Activated CD8-positive, alpha-beta T cell treated with anti-CD3 and anti-CD28 coated beads for 36 hours (primary cell): Measurements from ENCODE around the gene WARS2. TPM values are rescaled to one million over a fixed set of nuclear protein-coding genes. Genes with fewer than 3 reads are reported as not detected.

ENCODE experiments used
- ATAC-seq: fragments of 200-7000 bp; cut with Tn5 transposase; one replicate; pipeline ENCODE4 v1.10.0; 2021; ENCODE audit warnings: mild to moderate bottlenecking, moderate library complexity
- CTCF ChIA-PET: fragments of 350-600 bp; sonication (Branson Sonifier 250); formaldehyde crosslinking; loops from one replicate; lab custom pipeline; 2021; ENCODE audit warnings: antibody characterized with exemption; lab: Charles Lee
- POLR2A ChIA-PET: fragments of 350-600 bp; sonication (Branson Sonifier 250); formaldehyde crosslinking; loops from one replicate; lab custom pipeline; 2021; ENCODE audit warnings: antibody characterized with exemption; lab: Charles Lee
- DNase-seq: peaks from one replicate; pipeline ENCODE4 v3.0.0-alpha.2; 2020
- H3K27ac Mint-ChIP-seq: one replicate; pipeline ENCODE4 v1.8.0; 2021; ENCODE audit warnings: mild to moderate bottlenecking, mixed read lengths
- H3K27me3 Mint-ChIP-seq: one replicate; pipeline ENCODE4 v1.8.0; 2021; ENCODE audit warnings: mixed read lengths
- H3K36me3 Mint-ChIP-seq: one replicate; pipeline ENCODE4 v1.8.0; 2021; ENCODE audit warnings: low read depth, mixed read lengths
- H3K4me1 Mint-ChIP-seq: one replicate; pipeline ENCODE4 v1.8.0; 2021; ENCODE audit warnings: low read depth, mixed read lengths
- H3K4me3 Mint-ChIP-seq: one replicate; pipeline ENCODE4 v1.8.0; 2021; ENCODE audit warnings: mild to moderate bottlenecking, moderate library complexity, mixed read lengths
- H3K9me3 Mint-ChIP-seq: one replicate; pipeline ENCODE4 v1.8.0; 2021; ENCODE audit warnings: mixed read lengths
- CTCF ChIP-seq: fragments of 200-600 bp; IDR thresholded peaks from one replicate; pipeline ENCODE4 v1.8.0; 2022; ENCODE audit warnings: antibody characterized with exemption, mild to moderate bottlenecking
- intact Hi-C: fragments of 100-400 bp; cut with micrococcal nuclease; formaldehyde crosslinking; loops from one replicate; pipeline ENCODE4 v1.10.0; 2022
- total RNA-seq, 2 experiments: library from RNA; stranded (reverse); gene quantifications; one replicate each; pipeline ENCODE4 v1.2.3, GENCODE V29; 2021

The WARS2 gene
- total RNA-seq, 2 experiments from 2014 or later, result 22.3 to 23.7 TPM

DNA sequence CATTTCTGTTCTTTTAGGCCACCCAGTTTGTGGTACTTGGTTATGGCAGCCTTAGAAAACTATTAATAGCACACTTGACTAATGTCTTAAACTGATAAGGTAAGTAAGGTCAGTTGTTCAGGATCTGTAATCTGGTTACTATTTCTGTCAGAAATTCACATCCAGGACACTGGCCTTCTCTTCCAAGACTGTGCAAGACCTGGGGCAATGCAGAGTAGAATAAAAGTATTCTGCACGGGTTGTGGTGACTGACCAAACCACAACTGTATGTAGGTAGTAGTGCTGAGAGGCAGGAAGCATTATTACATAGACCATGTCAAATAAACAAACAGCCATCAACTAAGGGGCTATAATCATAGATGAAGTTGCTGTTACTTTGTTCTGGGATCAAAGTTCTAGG, 46.7 kb downstream of the WARS2 start:
- peaks cover 2% of the 10 kb centered on the region for H3K4me1 Mint-ChIP-seq
- TF ChIP-seq CTCF, result no peak

DNA sequence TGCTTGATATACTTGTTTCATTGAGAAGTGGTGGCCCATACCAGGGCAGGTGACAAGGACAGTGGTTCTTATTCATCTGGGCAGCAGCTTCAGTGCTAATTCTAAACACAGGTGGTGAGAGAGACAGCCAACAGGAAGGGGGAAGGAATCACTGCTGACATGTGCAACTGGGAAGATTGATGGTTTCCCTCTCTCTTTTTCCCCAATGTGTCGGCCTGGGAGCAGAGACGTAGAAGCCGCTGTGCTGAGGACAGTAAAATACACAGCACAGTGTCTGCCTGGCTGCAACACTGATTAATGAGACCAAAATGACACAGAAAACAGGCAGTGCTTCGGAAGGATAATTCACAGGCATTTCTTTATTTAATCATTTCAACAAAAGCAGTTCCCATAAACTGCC, 48.8 kb downstream of the WARS2 start:
- H3K4me1 Mint-ChIP-seq, result no peaks in the 10 kb centered on the region
- H3K27ac Mint-ChIP-seq, result no peak overlapping the region
- intact Hi-C loops, result no loop called here
- H3K4me3 Mint-ChIP-seq, result no peak overlapping the region
- peaks cover 11% of the 10 kb centered on the region for H3K9me3 Mint-ChIP-seq
- TF ChIP-seq CTCF, result no peak
- ATAC-seq (no peak), DNase-seq (no peak)
- CTCF ChIA-PET, result no interaction called here
- POLR2A ChIA-PET, result no interaction called here
- no peaks in the 10 kb centered on the region for H3K27me3 Mint-ChIP-seq
- peaks cover 7% of the 10 kb centered on the region for H3K36me3 Mint-ChIP-seq

More for the DNA sequence above, 46.7 kb downstream of the WARS2 start:
- Mint-ChIP-seq H3K36me3 (peaks cover 7% of the 10 kb centered on the region), H3K9me3 (peaks cover 9% of the 10 kb centered on the region), H3K27me3 (no peaks in the 10 kb centered on the region), H3K4me3 (no peak overlapping the region), H3K27ac (no peak overlapping the region)
- ChIA-PET CTCF (no interaction called here), POLR2A (no interaction called here)
- DNase-seq (no peak), ATAC-seq (no peak)
- intact Hi-C loops, result no loop called here

- Mint-ChIP-seq H3K36me3 (peaks cover 12% of the 10 kb centered on the region), H3K27me3 (no peaks in the 10 kb centered on the region)
- CTCF ChIA-PET, result no interaction called here
Observed at GRCh38 chr1:119090250-119090649, 50.2 kb downstream of the WARS2 start.

DNA sequence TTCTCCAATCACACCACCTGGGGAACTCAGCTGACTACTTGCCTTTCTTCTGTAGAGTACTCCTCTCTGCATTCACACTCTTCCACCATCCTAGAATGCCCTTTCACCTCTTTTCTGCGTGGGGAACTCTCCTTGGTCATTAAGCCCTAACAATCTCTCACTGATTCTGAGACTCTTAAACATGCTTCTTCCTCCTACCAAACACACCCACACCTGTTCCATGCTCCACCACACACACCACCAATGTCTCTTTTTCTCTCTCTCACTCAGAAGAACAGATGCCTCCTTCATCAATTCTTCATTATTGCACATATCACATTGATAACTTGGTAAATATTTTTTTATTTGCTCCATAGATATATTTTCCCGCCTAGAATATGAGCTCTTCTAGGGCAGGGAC, 53.6 kb downstream of the WARS2 start:
- no peak for ATAC-seq
- no peaks in the 10 kb centered on the region for H3K27me3 Mint-ChIP-seq
- no peak overlapping the region for H3K4me3 Mint-ChIP-seq
- intact Hi-C loops, result no loop called here
- no peak for DNase-seq
- ChIA-PET POLR2A (no interaction called here), CTCF (no interaction called here)
- H3K4me1 Mint-ChIP-seq, result peaks cover 2% of the 10 kb centered on the region
- peaks cover 16% of the 10 kb centered on the region for H3K36me3 Mint-ChIP-seq
- no peak for TF ChIP-seq CTCF
- H3K9me3 Mint-ChIP-seq, result peaks cover 7% of the 10 kb centered on the region
- no peak overlapping the region for H3K27ac Mint-ChIP-seq

More at GRCh38 chr1:119090250-119090649, 50.2 kb downstream of the WARS2 start:
- intact Hi-C loops, result no loop called here
- H3K9me3 Mint-ChIP-seq, result peaks cover 11% of the 10 kb centered on the region
- POLR2A ChIA-PET, result no interaction called here
- H3K4me1 Mint-ChIP-seq, result no peaks in the 10 kb centered on the region
- TF ChIP-seq CTCF, result no peak
- ATAC-seq, result no peak
- no peak overlapping the region for H3K27ac Mint-ChIP-seq
- DNase-seq, result no peak
- no peak overlapping the region for H3K4me3 Mint-ChIP-seq

- Mint-ChIP-seq H3K27ac (no peak overlapping the region), H3K36me3 (peaks cover 12% of the 10 kb centered on the region), H3K4me1 (peaks cover 2% of the 10 kb centered on the region), H3K27me3 (no peaks in the 10 kb centered on the region), H3K4me3 (no peak overlapping the region), H3K9me3 (peaks cover 6% of the 10 kb centered on the region)
- TF ChIP-seq CTCF, result no peak
- DNase-seq (no peak), ATAC-seq (no peak)
- POLR2A ChIA-PET, result no interaction called here
- intact Hi-C loops, result no loop called here
- CTCF ChIA-PET, result no interaction called here
Observed at GRCh38 chr1:119084798-119085197, 55.7 kb downstream of the WARS2 start.
